ENCODE measurements around the gene DNAJC18.
"Not testable (repeated sequence)": the region's sequence is repeated elsewhere in the genome, so short reads cannot be mapped to it uniquely, and the experiment has no call there.

The DNAJC18 gene

DNA sequence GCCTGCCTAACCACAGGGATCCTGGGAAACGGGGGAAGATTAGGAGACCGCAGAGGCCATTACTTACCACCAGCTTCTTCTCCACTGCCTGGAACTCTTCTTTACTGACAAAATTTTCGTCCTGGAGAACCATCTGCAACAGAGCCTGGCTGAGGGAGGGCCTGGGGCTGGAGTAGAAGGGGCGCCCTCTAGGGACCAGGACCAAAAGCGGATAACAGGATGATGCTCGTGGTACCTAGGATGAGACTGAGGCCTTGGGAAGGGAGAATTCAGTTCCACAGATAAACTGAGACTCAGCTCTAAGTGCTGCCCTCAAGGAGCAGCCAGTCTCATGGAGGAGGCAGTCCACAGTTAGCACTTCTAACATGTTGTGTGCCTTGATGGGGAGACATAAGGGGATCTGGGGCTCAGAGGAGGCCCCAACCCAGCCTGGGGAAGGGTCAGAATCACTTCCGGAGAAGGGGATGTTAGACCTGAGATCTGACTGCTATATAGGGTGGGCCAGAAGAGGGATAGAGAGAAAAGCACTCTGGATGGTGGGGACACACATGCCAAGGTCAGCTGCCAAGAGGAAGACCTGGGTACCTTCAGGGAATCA lies 36.7 kb downstream of the DNAJC18 start:
- no peak for DNase-seq

DNA sequence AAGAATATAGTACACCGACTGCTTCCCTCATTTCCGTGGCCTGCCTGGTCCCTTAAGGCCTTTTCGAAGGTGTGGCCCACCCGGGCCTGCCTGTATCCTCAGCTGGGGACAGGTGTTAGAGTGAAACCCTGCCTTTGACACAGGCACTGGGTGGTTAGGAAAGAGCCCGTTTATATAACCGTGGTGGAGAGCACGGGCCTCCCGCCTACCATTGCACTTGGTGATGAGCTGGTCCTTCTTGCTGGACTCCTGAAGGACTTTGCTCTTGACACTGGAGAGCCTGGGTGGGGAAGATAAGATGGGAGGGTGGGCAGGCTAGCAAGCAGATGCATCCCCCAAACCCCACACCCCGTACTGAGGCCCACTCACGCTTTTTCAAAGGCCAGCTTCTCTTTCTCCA lies 37.8 kb downstream of the DNAJC18 start:
- no peak for DNase-seq

DNA sequence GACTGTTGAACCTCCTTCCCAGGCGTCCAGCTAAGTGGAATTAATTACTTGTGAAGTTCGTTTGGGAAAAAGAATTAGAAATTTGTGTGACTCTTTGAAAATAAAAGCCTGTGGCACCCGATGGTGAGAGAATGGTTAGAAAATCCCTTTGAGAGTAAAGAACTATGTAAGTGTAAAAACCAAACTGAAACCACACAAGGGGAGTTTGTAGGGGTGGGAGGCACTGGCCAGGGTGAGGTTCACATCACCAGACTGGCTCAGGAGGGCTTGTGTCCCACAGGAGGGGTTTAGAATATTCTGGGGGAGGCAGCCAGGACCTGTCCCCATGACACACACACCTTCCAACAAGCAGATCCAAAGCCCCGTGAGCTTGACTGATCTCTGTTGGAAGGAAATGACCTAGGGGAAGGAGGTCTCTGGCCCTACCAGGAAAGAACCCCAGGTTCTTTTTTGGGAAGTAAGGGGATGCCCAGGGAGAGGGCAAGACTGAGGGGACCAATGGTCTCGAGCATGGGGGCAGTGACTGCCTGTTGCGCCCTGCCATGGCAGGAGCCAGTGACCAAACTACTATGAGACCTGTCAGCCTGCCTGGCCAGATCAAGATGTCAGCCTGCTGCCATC lies 39.7 kb downstream of the DNAJC18 start:
- no peak for DNase-seq

DNA sequence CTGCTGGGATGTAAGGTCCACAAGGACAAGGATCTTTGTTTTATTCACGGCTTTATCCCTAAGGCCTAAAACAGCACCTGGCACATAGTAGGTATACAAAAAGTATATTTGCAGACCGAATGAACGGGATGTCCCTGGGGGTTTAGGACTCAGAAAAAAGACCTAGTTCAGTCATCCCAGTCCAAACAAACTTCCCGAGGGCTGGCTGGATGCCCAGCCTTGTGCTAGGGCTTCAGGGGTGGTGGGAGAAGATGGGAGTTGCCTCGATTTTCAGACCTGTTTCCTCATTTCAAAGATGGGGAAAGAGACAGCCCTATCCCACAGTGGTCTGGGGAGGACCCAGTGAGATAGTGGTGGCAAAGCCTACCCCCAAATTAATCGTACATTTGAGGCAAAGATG lies 41.4 kb downstream of the DNAJC18 start:
- DNase-seq: no peak

DNA sequence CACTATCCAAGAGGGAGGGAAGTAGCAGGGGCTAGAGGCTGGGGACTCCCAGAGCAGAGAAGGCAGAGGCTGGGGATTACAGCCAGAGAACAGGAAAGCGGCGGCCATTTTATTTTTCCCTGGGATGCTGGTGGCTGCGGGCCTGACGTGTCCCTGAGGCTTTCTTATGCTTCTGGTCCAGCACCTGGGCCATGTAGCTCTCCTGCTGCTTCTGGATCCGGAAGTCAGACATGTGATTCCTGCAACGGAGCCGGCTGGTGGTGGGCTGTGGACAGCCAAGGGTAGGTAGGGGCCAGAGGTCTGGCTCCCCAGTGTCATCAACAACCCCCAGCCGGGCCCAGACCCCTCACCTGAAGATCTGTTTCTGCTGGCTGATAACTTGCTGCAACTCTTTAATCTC lies 42.6 kb downstream of the DNAJC18 start:
- DNase-seq: no peak

DNA sequence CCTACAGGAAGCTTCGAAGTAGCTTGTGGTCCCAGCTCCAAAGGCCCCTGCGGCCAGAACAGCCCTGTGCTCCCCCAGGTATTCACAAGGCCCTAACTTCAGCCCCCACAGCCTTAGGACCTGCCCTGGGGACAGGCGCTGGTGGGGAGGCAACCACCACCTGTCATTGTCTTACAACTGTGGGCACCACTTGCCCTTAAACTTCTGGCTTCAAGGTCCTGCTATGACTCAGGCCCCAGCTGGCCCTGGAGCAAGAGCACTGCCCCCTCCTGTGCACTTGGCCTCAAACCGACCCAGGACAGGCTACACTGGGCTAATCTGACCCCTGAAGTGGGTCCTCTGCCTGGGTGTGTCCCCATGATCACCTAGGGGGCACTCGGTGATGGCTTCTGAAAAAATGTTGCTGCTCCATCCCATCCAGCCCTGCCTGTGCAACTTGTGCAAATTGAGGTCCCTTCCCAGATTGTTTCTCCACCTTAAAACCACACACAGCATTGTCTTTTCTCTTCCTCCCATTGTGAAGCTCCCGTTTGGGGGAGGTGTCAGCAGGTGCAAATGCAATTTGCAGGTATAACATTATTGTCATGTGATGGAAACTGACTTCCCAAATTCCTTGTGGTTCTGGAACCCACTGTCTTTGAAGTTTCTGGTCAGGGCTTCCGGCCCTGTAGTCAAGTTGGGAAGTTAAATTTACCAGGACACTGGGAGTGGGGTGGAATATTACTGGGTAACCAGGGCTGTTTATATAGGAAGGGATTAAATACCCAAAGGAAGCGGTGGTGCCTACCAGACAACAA lies 43.3 kb downstream of the DNAJC18 start:
- DNase-seq: no peak

DNA sequence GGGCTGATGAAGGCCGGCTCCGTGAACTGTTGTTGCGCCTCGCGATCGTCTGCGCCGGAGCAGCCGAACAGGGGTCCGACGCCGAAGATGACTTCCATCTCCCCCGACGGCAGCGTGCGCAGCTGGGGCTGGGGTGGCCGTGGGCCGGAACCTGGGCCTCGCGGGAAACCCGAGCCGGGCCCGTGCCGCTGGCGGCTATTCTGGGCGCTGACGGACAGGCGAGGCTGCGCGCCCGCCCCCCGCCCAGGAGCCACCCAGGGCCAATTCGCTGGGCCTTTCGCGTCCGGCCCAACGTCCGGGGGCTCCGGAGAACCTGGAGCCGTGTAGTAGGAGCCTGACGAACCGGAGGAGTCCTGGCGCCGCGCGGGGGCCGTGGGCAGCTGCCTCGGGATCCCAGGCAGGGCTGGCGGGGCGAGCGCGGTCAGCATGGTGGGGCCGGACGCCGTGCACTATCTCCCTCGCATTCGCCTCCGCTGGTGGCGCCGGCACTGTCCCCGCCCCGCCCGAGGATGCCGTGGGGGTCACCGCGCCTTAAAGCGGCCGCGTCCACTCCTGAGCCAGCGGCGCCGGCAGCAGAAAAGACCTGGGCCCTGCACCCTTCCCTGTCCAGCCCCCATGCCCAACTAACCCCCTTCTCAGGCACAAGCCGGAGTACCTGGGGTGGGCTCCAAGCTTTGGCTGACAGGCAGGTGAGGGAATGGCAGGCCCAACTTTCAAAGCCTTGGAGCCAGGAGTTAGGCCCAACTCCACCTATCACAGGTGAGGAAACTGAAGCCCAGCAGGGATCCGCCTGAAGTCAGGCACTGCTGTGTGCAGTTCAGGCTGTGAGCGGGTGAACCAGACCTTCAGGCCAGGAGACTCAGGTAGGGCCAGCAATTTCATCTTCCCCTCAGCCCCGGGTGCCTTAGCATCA lies 44.4 kb downstream of the DNAJC18 start, which contains the start of gene PROB1:
Gene PROB1 (minus strand): TSS at position 451 of the 913 bp plus-strand sequence. CDS start 23 bp downstream, at position 428.
- DNase-seq: no peak

DNA sequence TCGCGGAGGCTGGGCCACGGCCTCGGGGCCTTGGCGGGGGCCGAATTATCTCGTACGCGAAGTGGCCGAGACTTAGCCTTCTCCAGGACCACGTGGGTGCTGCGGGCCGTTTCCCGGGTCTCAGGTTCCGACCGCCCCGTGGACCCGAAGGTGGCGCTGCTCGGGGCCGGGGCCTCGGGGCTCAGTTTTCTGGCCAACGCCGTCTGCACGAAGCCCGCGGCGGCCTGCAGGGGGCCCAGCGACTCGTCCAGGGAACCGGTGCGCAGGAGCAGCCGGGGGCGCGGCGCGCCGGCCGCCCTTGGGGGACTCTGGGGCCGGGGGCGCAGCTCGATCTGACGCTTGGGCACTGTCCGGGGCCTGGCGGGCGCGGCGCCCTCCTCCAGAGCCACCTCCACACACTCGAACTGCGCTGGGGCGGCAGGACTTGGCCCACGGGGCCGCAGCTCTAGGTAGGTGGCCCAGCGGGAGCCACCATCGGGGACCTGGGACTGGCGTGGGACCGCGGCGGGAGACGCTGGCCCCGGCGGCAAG lies 45.1 kb downstream of the DNAJC18 start:
- no peak for DNase-seq

DNA sequence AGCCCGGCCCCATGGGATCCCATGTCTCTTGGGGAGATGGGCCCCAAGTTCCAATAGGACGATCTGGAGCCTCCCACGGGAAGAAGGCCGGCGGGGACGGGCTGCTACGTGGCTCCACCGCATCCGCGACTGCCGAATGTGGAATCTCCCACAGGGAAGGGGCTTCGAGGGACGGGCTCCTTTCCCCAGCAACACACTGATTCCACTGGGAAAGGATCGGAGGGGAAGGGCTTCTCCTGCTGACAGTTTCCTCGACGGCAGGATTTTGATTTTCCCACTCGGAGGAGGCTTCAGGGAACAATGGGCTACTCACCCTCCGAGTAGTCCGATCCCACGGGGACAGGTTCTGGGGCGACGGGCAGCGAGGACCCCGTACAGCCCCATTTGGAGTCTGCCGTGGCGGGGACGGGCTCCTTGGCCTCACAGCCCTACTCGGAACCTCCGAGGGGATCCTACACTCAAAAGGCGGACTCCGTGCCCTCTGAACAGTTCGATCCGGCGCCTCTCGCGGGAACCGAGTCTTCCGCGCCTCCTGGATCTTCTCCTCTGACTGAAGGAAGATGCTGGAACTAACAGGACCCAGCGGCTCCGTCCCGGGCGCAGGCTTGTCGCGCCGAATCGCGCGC lies 45.7 kb downstream of the DNAJC18 start:
- no peak for DNase-seq

DNA sequence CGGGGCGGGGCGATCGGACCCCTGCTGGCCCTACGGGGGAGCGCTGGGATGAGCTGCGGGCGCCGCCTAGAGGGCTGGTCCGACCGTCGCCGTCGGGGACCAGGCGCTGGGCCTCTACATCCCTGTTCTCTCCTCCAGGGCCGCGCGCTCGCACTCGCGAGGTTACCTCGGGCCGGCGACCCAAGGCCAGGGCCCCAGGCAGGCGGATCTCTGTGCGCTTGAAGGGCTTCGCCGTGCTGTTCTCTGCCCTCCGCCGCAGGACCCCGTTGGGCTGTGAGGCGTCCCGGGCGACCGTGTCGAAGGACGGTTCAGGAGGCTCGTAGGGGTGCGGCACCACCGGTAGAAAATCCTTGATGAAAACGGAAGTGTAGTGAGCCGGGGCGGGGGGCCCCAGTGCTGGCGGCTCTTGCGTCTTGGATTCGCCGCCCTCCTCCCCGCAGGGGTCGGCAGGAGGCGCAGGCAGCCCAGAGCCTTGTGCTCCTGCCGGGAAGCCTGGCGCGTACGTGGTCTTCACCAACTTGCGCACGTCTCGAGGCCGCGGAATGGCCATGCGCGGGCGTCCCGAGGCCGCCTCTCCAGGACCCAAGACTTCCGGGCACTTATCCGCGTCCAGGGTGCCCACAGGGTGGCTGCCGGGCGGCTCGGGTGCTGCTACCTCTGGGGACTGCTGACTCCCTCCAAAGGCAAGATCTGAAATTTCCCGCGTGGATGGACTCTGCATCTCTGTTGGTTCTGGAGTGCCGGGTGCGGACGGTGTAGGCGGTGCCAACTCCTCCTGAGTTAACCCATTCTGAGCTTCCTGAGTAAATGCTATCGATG lies 46.4 kb downstream of the DNAJC18 start:
- DNase-seq: peak; percentile 56

DNA sequence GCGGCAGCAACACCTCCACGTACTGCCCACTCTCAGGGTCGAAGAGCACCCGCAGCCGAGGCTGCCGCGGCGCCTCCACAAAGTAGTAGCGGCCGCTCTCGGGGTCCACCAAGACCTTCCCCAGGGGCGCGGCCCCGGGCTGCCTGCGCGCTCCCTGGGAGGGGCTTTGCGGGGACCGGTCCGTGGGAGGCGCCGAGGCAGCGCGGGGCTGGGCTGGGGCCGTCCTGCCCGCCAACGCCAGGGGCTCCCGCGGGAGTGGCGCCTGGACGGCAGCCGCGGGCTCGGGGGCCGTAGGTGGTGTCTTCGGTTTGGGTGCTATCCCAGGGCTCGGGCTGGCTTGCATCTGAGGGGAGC lies 47.0 kb downstream of the DNAJC18 start:
- DNase-seq: no peak

DNA sequence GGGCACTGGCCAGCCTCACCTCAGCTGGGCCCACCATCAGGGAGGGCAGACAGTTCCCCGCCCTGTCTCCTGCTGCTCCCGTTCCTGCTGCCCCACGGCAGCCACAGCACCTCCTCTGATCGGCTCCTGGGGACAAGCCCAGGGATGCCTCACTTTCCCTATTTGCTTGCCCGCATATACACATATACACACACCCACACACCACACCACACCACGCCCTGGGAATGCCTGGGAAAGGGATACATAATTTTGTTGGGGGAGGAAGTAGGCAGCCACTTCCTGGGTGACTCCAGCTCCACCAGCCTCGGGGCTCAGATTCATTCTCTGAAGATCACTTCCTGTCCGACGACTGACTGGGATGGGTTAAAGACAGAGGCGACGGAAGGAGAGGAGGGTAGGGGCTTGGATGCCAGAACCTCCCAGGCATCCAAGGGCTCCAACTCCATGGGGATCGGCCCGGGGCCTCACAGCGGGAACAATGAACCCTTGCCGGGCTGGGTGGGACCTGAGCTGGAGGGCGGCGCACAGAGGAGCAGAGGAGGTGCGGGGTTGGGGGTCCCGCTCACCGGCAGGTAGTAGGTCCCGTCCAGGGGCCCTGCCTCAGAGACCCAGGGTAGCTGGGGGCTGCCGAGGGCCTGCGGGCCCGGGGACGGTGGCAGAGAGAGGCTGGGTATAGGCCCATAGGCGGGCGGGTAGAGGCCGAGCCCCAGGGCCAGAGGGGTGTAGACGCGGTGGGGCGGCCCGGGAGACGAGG lies 47.6 kb downstream of the DNAJC18 start:
- no peak for DNase-seq

DNA sequence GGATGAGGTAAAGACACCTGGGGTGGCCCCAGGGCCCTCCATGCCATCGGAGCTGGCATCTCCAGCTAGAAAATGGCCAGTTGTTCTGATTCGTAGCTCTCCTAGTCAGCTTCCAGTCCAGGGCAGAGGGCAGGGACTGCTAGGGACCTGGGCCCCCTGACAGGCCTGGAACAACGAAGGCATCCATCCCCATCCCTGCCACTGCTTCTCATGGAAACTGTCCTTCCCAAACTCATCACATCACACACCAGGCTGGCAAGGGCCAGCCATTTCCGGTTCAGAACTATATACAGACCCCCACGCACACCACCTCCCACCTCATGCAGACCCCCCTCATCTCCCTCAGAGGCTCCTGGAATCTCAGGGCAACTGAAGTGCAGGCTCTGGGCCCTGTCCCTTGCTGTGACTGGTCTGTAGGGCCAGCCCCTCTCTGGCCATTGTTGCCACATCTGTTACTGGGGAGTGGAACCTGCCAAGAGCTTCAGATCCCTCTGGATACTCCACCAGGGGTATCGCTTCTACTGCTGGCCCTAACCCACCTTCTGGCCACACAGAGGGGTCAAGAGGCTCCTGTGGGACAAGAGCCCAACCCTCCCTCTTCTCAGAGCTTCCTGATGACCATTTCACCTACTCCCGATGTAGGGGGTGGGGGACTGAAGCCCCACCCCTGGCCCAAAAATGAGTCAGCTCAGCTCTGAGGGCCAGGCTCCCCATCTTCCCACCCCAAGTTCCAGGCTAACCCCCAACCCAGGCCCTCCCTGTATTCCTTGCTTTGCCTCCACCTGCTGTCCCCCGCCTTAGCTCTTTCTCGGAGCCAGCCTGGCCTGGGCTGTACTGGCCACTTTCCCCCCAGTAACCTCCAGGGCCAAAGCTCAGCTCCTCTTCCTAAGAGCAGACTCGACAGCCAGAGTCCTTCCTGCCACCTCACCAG lies 48.4 kb downstream of the DNAJC18 start:
- DNase-seq: no peak

DNA sequence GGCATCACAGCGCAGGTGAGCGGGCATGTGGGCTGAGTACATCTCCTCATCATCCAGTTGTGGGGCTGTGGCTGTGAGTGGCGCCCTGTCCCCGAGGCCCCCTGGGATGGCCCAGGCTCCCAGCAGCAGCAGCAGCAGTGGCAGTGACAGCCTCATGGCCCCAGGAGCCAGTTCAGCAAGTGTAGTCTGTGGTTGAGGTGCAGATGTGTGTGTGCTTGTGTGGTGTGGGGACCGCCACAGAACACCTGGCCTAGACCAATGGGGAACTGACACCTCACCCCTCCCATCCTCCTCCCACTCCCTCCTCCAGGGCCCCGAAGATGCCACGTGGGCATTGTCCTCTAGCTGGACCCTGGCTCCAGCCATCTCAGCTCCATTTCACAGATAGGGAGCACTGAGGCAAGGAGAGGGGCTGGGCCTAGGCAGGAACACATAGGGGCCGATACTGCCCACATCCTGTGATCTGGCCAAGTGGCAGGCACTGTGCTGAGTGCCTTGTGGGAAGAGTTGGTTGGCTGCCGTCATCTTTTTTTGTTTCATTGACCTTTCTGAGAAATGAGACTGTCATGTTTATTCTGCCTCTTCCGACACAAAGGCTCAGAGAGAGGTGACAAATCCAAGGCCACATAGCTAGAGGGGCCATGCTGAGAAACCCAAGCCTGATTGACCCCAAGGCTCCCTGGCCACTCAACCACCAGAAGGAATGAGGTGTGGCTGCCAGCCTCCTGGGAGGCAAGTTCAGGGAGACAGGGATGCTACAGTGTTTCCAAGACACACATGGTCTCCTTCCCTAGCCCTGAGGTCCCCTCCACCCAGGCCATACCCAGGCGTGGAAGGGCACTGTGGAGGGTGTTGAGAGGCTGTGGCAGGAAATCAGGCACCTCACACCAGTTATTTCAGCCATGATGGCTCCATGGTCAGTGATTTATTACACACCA lies 49.4 kb downstream of the DNAJC18 start, which contains the start of gene MZB1:
Gene MZB1 (minus strand): TSS at position 213 of the 938 bp plus-strand sequence. CDS start 57 bp downstream, at position 156.
- DNase-seq: no peak

DNA sequence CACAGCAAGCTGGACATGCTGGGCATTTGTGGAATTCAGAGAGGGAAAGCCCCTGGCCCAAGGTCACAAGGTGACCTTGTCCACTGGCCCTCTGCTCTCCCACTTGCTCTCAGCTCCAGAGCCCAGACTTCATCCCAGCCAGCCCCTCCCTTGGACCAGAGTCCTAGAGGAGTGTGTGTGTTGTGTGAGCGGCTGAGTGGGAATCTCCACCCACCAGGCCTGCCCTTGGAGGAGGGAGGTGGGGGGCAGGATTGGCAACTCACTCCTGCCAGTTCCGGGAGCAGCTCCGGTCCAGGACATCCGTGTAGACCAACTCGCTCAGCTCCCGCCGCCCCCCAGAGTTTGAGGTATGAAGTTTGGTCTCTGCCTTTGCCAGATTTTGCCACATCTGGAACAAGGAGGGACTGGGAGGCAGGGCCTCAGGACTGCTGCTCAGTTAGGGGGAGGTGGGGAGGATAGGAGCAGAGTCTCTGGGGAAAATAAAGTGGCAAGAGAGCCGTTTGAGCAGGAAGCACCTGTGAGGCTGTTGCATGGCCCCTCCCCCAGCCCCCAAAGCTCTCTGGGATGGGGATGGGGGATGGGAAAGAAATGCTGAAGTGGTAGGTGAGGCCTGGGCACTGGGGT lies 51.0 kb downstream of the DNAJC18 start:
- DNase-seq: no peak

DNA sequence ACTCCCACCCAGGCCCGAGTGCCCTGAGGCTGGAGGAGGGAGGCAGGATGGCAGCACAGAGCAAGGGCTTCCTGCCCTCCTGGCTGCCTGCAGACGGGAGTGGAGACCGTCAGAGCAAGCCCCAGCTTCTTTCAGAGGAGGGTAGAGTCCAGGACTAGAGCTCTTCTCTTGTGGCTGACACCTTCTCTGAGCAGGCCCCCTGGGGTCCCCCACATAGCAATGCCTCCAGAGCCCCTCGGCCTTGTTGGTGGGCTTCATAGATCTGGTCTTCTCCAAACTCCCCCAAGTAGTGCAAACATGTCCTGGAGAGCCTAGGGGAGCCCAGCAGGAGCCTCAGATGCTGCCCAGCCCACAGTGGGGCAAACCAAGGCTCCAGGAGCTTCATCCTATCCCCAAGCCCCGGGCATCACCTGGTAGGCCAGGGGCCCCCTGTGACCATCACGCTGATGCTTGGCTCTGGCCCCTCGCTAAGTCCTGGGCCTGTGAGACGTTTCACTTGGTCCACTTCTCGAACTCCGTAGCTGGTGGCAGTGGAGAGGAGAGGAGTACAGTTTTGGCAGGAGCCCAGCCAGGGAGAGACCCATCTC lies 51.6 kb downstream of the DNAJC18 start:
- no peak for DNase-seq

DNA sequence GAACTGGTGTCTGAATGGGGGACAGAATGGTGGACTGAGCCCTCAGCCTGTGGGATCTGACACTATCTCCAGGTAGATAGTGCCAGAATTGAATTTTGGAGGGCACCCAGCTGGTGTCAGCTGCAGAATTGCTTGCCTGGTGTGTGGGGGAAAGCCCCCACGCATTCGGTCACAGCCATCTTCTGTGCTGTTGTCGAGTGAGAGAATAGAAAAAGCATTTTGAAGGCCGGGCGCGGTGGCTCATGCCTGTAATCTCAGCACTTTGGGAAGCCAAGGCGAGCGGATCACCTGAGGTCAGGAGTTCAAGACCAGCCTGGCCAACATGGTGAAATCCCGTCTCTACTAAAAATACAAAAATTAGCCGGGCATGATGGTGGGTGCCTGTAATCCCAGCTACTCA lies 52.4 kb downstream of the DNAJC18 start:
- not testable (repeated sequence) for DNase-seq

All from effector CD8-positive, alpha-beta T cell (primary cell).